ENCODE results near the gene SPAG16.

Gene SPAG16

DNA sequence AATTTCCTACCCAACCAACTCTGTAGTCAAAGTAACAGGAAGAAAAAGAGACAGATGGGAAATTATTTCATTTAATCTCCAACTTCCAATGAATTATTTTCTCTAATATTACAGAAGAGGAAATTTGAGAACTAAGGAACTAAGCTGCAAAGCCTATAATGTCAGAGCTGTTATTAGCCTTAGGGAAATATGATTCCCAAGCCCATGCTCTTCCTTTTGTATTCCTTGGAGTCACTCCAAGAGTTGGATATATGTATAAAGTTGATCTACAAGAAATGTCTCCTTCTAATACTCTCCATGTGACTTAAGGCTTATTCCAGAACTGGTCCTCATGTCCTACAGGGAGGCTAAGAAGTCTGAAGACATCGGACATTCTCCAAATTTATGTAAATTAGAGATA lies 1095.0 kb downstream of the SPAG16 start:
- TF ChIP-seq SNAI2 (CRISPR knock-in tag; IDR thresholded peaks at IDR 0.05) (no peak), ESRRG (CRISPR knock-in tag; IDR thresholded peaks at IDR 0.05) (no peak), TOX (CRISPR knock-in tag; IDR thresholded peaks at IDR 0.05; ENCODE audit: borderline replicate concordance) (no peak), ZC3H10 (CRISPR knock-in tag; IDR thresholded peaks at IDR 0.05) (no peak), ARNTL (CRISPR knock-in tag; IDR thresholded peaks at IDR 0.05; ENCODE audit: borderline replicate concordance, low read depth) (no peak), PPARA (CRISPR knock-in tag; IDR thresholded peaks at IDR 0.05; ENCODE audit: borderline replicate concordance) (no peak), ZFP30 (CRISPR knock-in tag; IDR thresholded peaks at IDR 0.05) (no peak), ZFP3 (CRISPR knock-in tag; IDR thresholded peaks at IDR 0.05) (no peak), ZNF565 (CRISPR knock-in tag; conservative IDR thresholded peaks at IDR 0.05; ENCODE audit: low read depth) (no peak)
- TF ChIP-seq, protein P1, sequence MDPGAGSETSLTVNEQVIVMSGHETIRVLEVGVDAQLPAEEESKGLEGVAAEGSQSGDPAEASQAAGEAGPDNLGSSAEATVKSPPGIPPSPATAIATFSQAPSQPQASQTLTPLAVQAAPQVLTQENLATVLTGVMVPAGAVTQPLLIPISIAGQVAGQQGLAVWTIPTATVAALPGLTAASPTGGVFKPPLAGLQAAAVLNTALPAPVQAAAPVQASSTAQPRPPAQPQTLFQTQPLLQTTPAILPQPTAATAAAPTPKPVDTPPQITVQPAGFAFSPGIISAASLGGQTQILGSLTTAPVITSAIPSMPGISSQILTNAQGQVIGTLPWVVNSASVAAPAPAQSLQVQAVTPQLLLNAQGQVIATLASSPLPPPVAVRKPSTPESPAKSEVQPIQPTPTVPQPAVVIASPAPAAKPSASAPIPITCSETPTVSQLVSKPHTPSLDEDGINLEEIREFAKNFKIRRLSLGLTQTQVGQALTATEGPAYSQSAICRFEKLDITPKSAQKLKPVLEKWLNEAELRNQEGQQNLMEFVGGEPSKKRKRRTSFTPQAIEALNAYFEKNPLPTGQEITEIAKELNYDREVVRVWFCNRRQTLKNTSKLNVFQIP (CRISPR knock-in tag; IDR thresholded peaks at IDR 0.05; ENCODE audit: borderline replicate concordance, low read depth) = no peak
- TF ChIP-seq, protein P2, sequence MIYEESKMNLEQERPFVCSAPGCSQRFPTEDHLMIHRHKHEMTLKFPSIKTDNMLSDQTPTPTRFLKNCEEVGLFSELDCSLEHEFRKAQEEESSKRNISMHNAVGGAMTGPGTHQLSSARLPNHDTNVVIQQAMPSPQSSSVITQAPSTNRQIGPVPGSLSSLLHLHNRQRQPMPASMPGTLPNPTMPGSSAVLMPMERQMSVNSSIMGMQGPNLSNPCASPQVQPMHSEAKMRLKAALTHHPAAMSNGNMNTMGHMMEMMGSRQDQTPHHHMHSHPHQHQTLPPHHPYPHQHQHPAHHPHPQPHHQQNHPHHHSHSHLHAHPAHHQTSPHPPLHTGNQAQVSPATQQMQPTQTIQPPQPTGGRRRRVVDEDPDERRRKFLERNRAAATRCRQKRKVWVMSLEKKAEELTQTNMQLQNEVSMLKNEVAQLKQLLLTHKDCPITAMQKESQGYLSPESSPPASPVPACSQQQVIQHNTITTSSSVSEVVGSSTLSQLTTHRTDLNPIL (CRISPR knock-in tag; IDR thresholded peaks at IDR 0.05; ENCODE audit: low read depth) = no peak
- TF ChIP-seq, protein P3, sequence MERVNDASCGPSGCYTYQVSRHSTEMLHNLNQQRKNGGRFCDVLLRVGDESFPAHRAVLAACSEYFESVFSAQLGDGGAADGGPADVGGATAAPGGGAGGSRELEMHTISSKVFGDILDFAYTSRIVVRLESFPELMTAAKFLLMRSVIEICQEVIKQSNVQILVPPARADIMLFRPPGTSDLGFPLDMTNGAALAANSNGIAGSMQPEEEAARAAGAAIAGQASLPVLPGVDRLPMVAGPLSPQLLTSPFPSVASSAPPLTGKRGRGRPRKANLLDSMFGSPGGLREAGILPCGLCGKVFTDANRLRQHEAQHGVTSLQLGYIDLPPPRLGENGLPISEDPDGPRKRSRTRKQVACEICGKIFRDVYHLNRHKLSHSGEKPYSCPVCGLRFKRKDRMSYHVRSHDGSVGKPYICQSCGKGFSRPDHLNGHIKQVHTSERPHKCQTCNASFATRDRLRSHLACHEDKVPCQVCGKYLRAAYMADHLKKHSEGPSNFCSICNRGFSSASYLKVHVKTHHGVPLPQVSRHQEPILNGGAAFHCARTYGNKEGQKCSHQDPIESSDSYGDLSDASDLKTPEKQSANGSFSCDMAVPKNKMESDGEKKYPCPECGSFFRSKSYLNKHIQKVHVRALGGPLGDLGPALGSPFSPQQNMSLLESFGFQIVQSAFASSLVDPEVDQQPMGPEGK (CRISPR knock-in tag; IDR thresholded peaks at IDR 0.05; ENCODE audit: borderline replicate concordance) = no peak
- ATAC-seq = peak; percentile 82

DNA sequence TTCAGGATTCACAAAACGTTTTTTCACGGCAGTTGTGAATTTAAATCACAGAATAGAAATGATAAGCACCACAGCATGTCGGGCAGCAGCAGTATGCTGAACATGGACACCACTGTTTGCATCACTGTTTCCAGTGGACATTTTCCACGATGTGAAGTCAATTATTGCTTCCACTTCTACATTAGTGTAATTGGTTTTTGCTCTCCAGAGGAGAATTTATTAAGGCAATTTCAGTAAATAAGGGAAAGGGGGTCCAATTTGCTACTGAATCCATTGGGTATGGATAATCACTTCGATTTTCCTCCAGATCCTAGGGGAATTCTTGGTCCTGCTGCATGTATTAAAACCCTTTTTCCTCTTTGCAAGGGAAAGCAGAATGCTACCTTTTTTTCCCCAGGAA lies 1096.4 kb downstream of the SPAG16 start:
- ATAC-seq = no peak
- TF ChIP-seq ESRRG (CRISPR knock-in tag; IDR thresholded peaks at IDR 0.05) = no peak
- TF ChIP-seq ZNF565 (CRISPR knock-in tag; conservative IDR thresholded peaks at IDR 0.05; ENCODE audit: low read depth) = no peak
- TF ChIP-seq GLIS3 (CRISPR knock-in tag; IDR thresholded peaks at IDR 0.05) = no peak
- no peak for TF ChIP-seq ZC3H10 (CRISPR knock-in tag; IDR thresholded peaks at IDR 0.05)
- TF ChIP-seq, protein P4, sequence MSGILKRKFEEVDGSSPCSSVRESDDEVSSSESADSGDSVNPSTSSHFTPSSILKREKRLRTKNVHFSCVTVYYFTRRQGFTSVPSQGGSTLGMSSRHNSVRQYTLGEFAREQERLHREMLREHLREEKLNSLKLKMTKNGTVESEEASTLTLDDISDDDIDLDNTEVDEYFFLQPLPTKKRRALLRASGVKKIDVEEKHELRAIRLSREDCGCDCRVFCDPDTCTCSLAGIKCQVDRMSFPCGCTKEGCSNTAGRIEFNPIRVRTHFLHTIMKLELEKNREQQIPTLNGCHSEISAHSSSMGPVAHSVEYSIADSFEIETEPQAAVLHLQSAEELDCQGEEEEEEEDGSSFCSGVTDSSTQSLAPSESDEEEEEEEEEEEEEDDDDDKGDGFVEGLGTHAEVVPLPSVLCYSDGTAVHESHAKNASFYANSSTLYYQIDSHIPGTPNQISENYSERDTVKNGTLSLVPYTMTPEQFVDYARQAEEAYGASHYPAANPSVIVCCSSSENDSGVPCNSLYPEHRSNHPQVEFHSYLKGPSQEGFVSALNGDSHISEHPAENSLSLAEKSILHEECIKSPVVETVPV (CRISPR knock-in tag; IDR thresholded peaks at IDR 0.05) = no peak
- TF ChIP-seq, protein P5, sequence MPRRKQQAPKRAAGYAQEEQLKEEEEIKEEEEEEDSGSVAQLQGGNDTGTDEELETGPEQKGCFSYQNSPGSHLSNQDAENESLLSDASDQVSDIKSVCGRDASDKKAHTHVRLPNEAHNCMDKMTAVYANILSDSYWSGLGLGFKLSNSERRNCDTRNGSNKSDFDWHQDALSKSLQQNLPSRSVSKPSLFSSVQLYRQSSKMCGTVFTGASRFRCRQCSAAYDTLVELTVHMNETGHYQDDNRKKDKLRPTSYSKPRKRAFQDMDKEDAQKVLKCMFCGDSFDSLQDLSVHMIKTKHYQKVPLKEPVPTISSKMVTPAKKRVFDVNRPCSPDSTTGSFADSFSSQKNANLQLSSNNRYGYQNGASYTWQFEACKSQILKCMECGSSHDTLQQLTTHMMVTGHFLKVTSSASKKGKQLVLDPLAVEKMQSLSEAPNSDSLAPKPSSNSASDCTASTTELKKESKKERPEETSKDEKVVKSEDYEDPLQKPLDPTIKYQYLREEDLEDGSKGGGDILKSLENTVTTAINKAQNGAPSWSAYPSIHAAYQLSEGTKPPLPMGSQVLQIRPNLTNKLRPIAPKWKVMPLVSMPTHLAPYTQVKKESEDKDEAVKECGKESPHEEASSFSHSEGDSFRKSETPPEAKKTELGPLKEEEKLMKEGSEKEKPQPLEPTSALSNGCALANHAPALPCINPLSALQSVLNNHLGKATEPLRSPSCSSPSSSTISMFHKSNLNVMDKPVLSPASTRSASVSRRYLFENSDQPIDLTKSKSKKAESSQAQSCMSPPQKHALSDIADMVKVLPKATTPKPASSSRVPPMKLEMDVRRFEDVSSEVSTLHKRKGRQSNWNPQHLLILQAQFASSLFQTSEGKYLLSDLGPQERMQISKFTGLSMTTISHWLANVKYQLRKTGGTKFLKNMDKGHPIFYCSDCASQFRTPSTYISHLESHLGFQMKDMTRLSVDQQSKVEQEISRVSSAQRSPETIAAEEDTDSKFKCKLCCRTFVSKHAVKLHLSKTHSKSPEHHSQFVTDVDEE (CRISPR knock-in tag; IDR thresholded peaks at IDR 0.05) = no peak
- TF ChIP-seq OSR1 (CRISPR knock-in tag; IDR thresholded peaks at IDR 0.05) = no peak
- no peak for TF ChIP-seq ISL1 (CRISPR knock-in tag; IDR thresholded peaks at IDR 0.05)
- no peak for TF ChIP-seq TCF4 (CRISPR knock-in tag; IDR thresholded peaks at IDR 0.05; ENCODE audit: borderline replicate concordance)
- TF ChIP-seq, protein P3 (CRISPR knock-in tag; IDR thresholded peaks at IDR 0.05; ENCODE audit: borderline replicate concordance) = no peak
- no peak for TF ChIP-seq RARB (CRISPR knock-in tag; IDR thresholded peaks at IDR 0.05)
- no peak for TF ChIP-seq PPARA (CRISPR knock-in tag; IDR thresholded peaks at IDR 0.05; ENCODE audit: borderline replicate concordance)
- no peak for TF ChIP-seq ZFP30 (CRISPR knock-in tag; IDR thresholded peaks at IDR 0.05)
- TF ChIP-seq, protein P1 (CRISPR knock-in tag; IDR thresholded peaks at IDR 0.05; ENCODE audit: borderline replicate concordance, low read depth) = no peak
- no peak for TF ChIP-seq BACH2 (CRISPR knock-in tag; IDR thresholded peaks at IDR 0.05; ENCODE audit: borderline replicate concordance)
- TF ChIP-seq TOX (CRISPR knock-in tag; IDR thresholded peaks at IDR 0.05; ENCODE audit: borderline replicate concordance) = no peak
- no peak for TF ChIP-seq ARNTL (CRISPR knock-in tag; IDR thresholded peaks at IDR 0.05; ENCODE audit: borderline replicate concordance, low read depth)
